Measurements from ENCODE around the gene ZNF185. TPM values are rescaled to one million over a fixed set of nuclear protein-coding genes. Genes with fewer than 3 reads are reported as not detected.
A peak's percentile ranks its signal among the peaks of the same experiment; 100 is the strongest.

Gene ZNF185
- total RNA-seq, 3 donors from 2014 or later = 5.9 to 19.5 (median 7.5) TPM

DNA sequence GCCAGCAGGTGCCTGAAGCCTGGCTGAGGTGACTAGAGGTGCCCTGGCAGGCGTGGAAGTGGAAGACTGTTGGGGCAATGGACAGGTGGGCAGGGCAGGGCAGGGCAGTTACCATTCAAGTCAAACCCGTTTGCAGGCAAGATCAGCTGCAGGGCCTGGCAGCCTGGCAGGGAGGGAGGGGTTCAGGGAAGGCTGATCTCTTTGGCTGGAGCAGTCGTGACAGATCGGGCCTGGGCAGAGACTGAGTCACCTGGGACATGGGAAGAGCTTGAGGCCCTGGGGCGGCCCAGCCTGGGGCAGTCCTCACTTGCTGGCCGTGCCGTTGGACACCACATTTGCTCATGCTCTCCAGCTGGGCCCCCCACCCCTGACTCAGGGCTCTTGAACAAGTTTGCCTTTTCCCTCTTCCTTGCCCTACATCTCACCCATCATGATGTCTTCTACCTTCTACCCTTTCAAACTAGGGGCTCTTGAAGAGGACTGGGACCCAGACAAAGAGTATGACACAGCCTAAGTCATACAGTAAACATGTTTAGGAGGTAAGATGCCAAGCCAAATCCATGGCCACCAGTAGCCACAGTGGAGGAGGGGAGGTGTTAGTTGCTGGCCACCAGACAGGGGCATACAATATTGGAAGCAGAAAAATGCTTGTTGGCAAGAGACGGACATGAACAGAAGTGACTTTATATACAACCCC, 2.0 kb upstream of the ZNF185 start:
- no peaks in the 10 kb centered on the region for H3K4me1 ChIP-seq
- H3K4me3 ChIP-seq = no peak overlapping the region
- intact Hi-C loops (cut with DNase I; ENCODE audit: low total_unique reads) = no loop called here
- no peaks in the 10 kb centered on the region for H3K9me3 ChIP-seq
- TF ChIP-seq, protein P1, sequence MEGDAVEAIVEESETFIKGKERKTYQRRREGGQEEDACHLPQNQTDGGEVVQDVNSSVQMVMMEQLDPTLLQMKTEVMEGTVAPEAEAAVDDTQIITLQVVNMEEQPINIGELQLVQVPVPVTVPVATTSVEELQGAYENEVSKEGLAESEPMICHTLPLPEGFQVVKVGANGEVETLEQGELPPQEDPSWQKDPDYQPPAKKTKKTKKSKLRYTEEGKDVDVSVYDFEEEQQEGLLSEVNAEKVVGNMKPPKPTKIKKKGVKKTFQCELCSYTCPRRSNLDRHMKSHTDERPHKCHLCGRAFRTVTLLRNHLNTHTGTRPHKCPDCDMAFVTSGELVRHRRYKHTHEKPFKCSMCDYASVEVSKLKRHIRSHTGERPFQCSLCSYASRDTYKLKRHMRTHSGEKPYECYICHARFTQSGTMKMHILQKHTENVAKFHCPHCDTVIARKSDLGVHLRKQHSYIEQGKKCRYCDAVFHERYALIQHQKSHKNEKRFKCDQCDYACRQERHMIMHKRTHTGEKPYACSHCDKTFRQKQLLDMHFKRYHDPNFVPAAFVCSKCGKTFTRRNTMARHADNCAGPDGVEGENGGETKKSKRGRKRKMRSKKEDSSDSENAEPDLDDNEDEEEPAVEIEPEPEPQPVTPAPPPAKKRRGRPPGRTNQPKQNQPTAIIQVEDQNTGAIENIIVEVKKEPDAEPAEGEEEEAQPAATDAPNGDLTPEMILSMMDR (IDR thresholded peaks at IDR 0.05) = no peak
- TF ChIP-seq POLR2AphosphoS5 (IDR thresholded peaks at IDR 0.05) = no peak
- no peak for TF ChIP-seq POLR2A (IDR thresholded peaks at IDR 0.05)
- H3K27ac ChIP-seq = peak overlapping the region; percentile 56 to 66
- peak; percentile 68 to 74 for DNase-seq (ENCODE audit: low spot score in 2 of 2)
- H3K27me3 ChIP-seq = peaks cover 0 to 75% of the 10 kb centered on the region in 2 donors
- H3K36me3 ChIP-seq = no peaks in the 10 kb centered on the region

DNA sequence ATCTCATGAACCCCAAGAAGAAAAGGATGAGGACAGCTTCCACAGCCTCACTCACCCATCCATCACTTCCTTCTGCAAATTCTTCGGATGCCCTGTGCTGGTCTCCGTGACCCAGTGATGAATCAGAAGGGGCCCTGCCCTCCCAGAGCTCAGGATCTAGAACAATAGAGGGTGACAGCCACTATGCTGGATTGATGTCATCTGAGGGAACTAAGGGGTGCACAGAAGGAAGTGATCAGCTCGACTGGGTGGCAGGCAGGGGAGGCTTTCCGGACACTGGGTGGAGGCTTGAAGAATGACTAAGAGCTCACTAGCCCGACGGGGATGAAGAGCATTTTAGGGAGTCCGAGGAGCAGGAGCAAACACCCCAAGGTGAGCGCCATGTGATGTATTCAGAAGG, 1.4 kb upstream of the ZNF185 start:
- TF ChIP-seq POLR2A (IDR thresholded peaks at IDR 0.05) (no peak), POLR2AphosphoS5 (IDR thresholded peaks at IDR 0.05) (no peak)
- TF ChIP-seq, protein P1 (IDR thresholded peaks at IDR 0.05) = no peak
- Histone ChIP-seq H3K4me3 (no peak overlapping the region), H3K27me3 (peaks cover 0 to 74% of the 10 kb centered on the region in 2 donors), H3K27ac (peak overlapping the region in 1 of 2 donors; percentile 62), H3K9me3 (no peaks in the 10 kb centered on the region), H3K36me3 (no peaks in the 10 kb centered on the region), H3K4me1 (no peaks in the 10 kb centered on the region)
- intact Hi-C loops (cut with DNase I; ENCODE audit: low total_unique reads) = no loop called here
- no peak for DNase-seq (ENCODE audit: low spot score in 2 of 2)

- Histone ChIP-seq H3K4me3 (peak overlapping the region; percentile 23 to 65 (median 51)), H3K36me3 (no peaks in the 10 kb centered on the region), H3K4me1 (no peaks in the 10 kb centered on the region), H3K9me3 (no peaks in the 10 kb centered on the region), H3K27me3 (peaks cover 0 to 70% of the 10 kb centered on the region in 2 donors), H3K27ac (peak overlapping the region in 1 of 2 donors; percentile 48)
- TF ChIP-seq POLR2AphosphoS5 (IDR thresholded peaks at IDR 0.05) = no peak
- TF ChIP-seq POLR2A (IDR thresholded peaks at IDR 0.05) = no peak
- TF ChIP-seq, protein P1 (IDR thresholded peaks at IDR 0.05) = no peak
- DNase-seq (ENCODE audit: low spot score in 2 of 2) = no peak
- intact Hi-C loops (cut with DNase I; ENCODE audit: low total_unique reads) = no loop called here
Observed at GRCh38 chrX:152898442-152898841, 575 bp downstream of the ZNF185 start.

DNA sequence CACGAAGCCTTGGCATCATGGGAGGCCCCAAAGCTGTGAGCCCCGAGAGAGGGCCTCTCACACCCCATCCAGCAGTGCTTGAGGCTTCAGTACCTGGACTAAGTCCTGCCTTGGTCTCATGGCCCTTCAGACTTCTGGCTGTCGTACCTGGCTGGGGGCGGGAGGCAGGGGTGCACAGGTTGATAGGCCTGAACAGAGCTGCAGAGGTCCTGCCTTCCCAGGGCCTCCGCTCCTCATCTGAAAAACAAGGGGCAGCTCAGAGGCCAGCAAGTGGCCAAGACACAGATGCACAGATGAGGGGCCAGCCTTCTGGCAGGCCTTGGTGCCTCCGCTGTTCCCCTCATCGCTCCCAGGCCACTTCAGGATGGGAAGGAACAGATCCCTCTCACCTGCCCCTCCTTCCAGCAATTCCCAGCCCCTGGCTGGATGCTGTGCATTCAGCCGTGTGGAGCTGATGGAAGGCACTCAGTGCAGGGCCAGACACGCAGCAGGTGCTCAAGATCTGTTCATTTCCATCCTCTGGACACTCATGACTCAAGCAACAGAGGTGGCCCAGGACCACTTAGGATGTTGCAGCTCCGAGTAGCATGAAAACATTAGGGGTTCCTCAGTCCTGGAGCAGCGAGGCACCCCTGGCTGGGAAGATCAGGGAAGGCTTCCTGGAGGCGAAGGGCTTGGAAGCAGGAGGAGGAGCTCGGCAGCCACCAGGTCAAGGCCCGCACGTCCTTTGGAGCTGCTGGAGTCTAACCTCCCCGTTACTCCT, 1.4 kb downstream of the ZNF185 start:
- peaks cover 0 to 76% of the 10 kb centered on the region in 2 donors for H3K27me3 ChIP-seq
- intact Hi-C loops (cut with DNase I; ENCODE audit: low total_unique reads) = no loop called here
- no peak for DNase-seq (ENCODE audit: low spot score in 2 of 2)
- H3K4me1 ChIP-seq = no peaks in the 10 kb centered on the region
- no peak overlapping the region for H3K27ac ChIP-seq
- H3K4me3 ChIP-seq = peak overlapping the region in 2 of 3 donors; percentile 51 to 65
- no peak for TF ChIP-seq POLR2AphosphoS5 (IDR thresholded peaks at IDR 0.05)
- TF ChIP-seq, protein P1 (IDR thresholded peaks at IDR 0.05) = no peak
- no peak for TF ChIP-seq POLR2A (IDR thresholded peaks at IDR 0.05)
- no peaks in the 10 kb centered on the region for H3K9me3 ChIP-seq
- H3K36me3 ChIP-seq = no peaks in the 10 kb centered on the region
